Measurements from ENCODE around the gene YDJC.
A peak's percentile ranks its signal among the peaks of the same experiment; 100 is the strongest.
"Not testable (repeated sequence)": the region's sequence is repeated elsewhere in the genome, so short reads cannot be mapped to it uniquely, and the experiment has no call there.

Gene YDJC

GRCh38 chr22:21629255-21630149 lies at the start of gene YDJC:
Gene YDJC (minus strand): TSS chr22:21630022. CDS start chr22:21630014, 8 bp downstream.
- H3K27me3 ChIP-seq (ENCODE audit: control insufficient read depth, insufficient read depth, low read length): no peaks in the 10 kb centered on the region
- peak within 1 kb of the TSS; percentile 76 for H3K9ac ChIP-seq (ENCODE audit: low read length)
- H3K36me3 ChIP-seq (ENCODE audit: control insufficient read depth, insufficient read depth, low read length): no peaks in the 10 kb centered on the region
- H3K4me3 ChIP-seq (ENCODE audit: low read length): peak within 1 kb of the TSS; percentile 82
- peaks cover 15% of the 10 kb centered on the region for H3K4me1 ChIP-seq (ENCODE audit: control insufficient read depth, insufficient read depth, low read length)
- no peaks in the 10 kb centered on the region for H3K9me3 ChIP-seq (ENCODE audit: control insufficient read depth, low read length)

- H3K9ac ChIP-seq (ENCODE audit: low read length): no peak overlapping the region
- peaks cover 15% of the 10 kb centered on the region for H3K36me3 ChIP-seq (ENCODE audit: control insufficient read depth, insufficient read depth, low read length)
- H3K4me3 ChIP-seq (ENCODE audit: low read length): no peak overlapping the region
- H3K4me1 ChIP-seq (ENCODE audit: control insufficient read depth, insufficient read depth, low read length): no peaks in the 10 kb centered on the region
- H3K9me3 ChIP-seq (ENCODE audit: control insufficient read depth, low read length): no peaks in the 10 kb centered on the region
- no peaks in the 10 kb centered on the region for H3K27me3 ChIP-seq (ENCODE audit: control insufficient read depth, insufficient read depth, low read length)
These were observed 49.6 kb upstream of the YDJC start for GRCh38 chr22:21679383-21679782.

- not testable (repeated sequence) for H3K4me1 ChIP-seq (ENCODE audit: control insufficient read depth, insufficient read depth, low read length); H3K9me3 ChIP-seq (ENCODE audit: control insufficient read depth, low read length); H3K9ac ChIP-seq (ENCODE audit: low read length); H3K27me3 ChIP-seq (ENCODE audit: control insufficient read depth, insufficient read depth, low read length); H3K4me3 ChIP-seq (ENCODE audit: low read length)
- H3K36me3 ChIP-seq (ENCODE audit: control insufficient read depth, insufficient read depth, low read length): peaks cover 15% of the 10 kb centered on the region
These were observed 49.0 kb upstream of the YDJC start for GRCh38 chr22:21678842-21679241.

GRCh38 chr22:21677606-21678443 lies 48.0 kb upstream of the YDJC start:
- Histone ChIP-seq H3K4me1 (ENCODE audit: control insufficient read depth, insufficient read depth, low read length) (no peaks in the 10 kb centered on the region), H3K36me3 (ENCODE audit: control insufficient read depth, insufficient read depth, low read length) (peaks cover 14% of the 10 kb centered on the region), H3K27me3 (ENCODE audit: control insufficient read depth, insufficient read depth, low read length) (no peaks in the 10 kb centered on the region), H3K9me3 (ENCODE audit: control insufficient read depth, low read length) (no peaks in the 10 kb centered on the region), H3K9ac (ENCODE audit: low read length) (no peak overlapping the region), H3K4me3 (ENCODE audit: low read length) (no peak overlapping the region)

- Histone ChIP-seq H3K4me3 (ENCODE audit: low read length) (no peak overlapping the region), H3K27me3 (ENCODE audit: control insufficient read depth, insufficient read depth, low read length) (no peaks in the 10 kb centered on the region), H3K4me1 (ENCODE audit: control insufficient read depth, insufficient read depth, low read length) (no peaks in the 10 kb centered on the region), H3K9me3 (ENCODE audit: control insufficient read depth, low read length) (no peaks in the 10 kb centered on the region), H3K36me3 (ENCODE audit: control insufficient read depth, insufficient read depth, low read length) (peaks cover 5% of the 10 kb centered on the region), H3K9ac (ENCODE audit: low read length) (no peak overlapping the region)
These were observed 44.9 kb upstream of the YDJC start for GRCh38 chr22:21674638-21675245.

GRCh38 chr22:21673534-21674321 lies 43.9 kb upstream of the YDJC start:
- Histone ChIP-seq H3K4me3 (ENCODE audit: low read length) (no peak overlapping the region), H3K9ac (ENCODE audit: low read length) (no peak overlapping the region), H3K4me1 (ENCODE audit: control insufficient read depth, insufficient read depth, low read length) (no peaks in the 10 kb centered on the region), H3K27me3 (ENCODE audit: control insufficient read depth, insufficient read depth, low read length) (no peaks in the 10 kb centered on the region), H3K9me3 (ENCODE audit: control insufficient read depth, low read length) (no peaks in the 10 kb centered on the region), H3K36me3 (ENCODE audit: control insufficient read depth, insufficient read depth, low read length) (peaks cover 5% of the 10 kb centered on the region)

GRCh38 chr22:21672107-21672629 lies 42.3 kb upstream of the YDJC start:
- no peak overlapping the region for H3K4me3 ChIP-seq (ENCODE audit: low read length)
- no peaks in the 10 kb centered on the region for H3K4me1 ChIP-seq (ENCODE audit: control insufficient read depth, insufficient read depth, low read length)
- no peak overlapping the region for H3K9ac ChIP-seq (ENCODE audit: low read length)

GRCh38 chr22:21669026-21669425 lies 39.2 kb upstream of the YDJC start:
- Histone ChIP-seq H3K4me1 (ENCODE audit: control insufficient read depth, insufficient read depth, low read length) (peaks cover 5% of the 10 kb centered on the region), H3K4me3 (ENCODE audit: low read length) (no peak overlapping the region), H3K9me3 (ENCODE audit: control insufficient read depth, low read length) (no peaks in the 10 kb centered on the region), H3K27me3 (ENCODE audit: control insufficient read depth, insufficient read depth, low read length) (no peaks in the 10 kb centered on the region), H3K36me3 (ENCODE audit: control insufficient read depth, insufficient read depth, low read length) (peaks cover 5% of the 10 kb centered on the region), H3K9ac (ENCODE audit: low read length) (no peak overlapping the region)

More at GRCh38 chr22:21672107-21672629, 42.3 kb upstream of the YDJC start:
- Histone ChIP-seq H3K36me3 (ENCODE audit: control insufficient read depth, insufficient read depth, low read length) (peaks cover 5% of the 10 kb centered on the region), H3K9me3 (ENCODE audit: control insufficient read depth, low read length) (no peaks in the 10 kb centered on the region), H3K27me3 (ENCODE audit: control insufficient read depth, insufficient read depth, low read length) (no peaks in the 10 kb centered on the region)

GRCh38 chr22:21666786-21667185 lies 37.0 kb upstream of the YDJC start:
- Histone ChIP-seq H3K36me3 (ENCODE audit: control insufficient read depth, insufficient read depth, low read length) (peaks cover 5% of the 10 kb centered on the region), H3K27me3 (ENCODE audit: control insufficient read depth, insufficient read depth, low read length) (peaks cover 4% of the 10 kb centered on the region), H3K9ac (ENCODE audit: low read length) (peak overlapping the region; percentile 70), H3K4me1 (ENCODE audit: control insufficient read depth, insufficient read depth, low read length) (peaks cover 5% of the 10 kb centered on the region), H3K9me3 (ENCODE audit: control insufficient read depth, low read length) (no peaks in the 10 kb centered on the region), H3K4me3 (ENCODE audit: low read length) (peak overlapping the region; percentile 85)

GRCh38 chr22:21665047-21665851 lies 35.4 kb upstream of the YDJC start:
- Histone ChIP-seq H3K4me1 (ENCODE audit: control insufficient read depth, insufficient read depth, low read length) (peaks cover 5% of the 10 kb centered on the region), H3K9ac (ENCODE audit: low read length) (peak overlapping the region; percentile 70), H3K27me3 (ENCODE audit: control insufficient read depth, insufficient read depth, low read length) (peaks cover 4% of the 10 kb centered on the region), H3K4me3 (ENCODE audit: low read length) (peak overlapping the region; percentile 85), H3K9me3 (ENCODE audit: control insufficient read depth, low read length) (no peaks in the 10 kb centered on the region), H3K36me3 (ENCODE audit: control insufficient read depth, insufficient read depth, low read length) (no peaks in the 10 kb centered on the region)

All from mucosa of stomach (tissue), 1 donor.